Urothelium cell line (cell line): ENCODE data around the gene PYGO1.
A peak's percentile ranks its signal among the peaks of the same experiment; 100 is the strongest.
"Not testable (repeated sequence)": the region's sequence is repeated elsewhere in the genome, so short reads cannot be mapped to it uniquely, and the experiment has no call there.

ENCODE experiments used
- DNase-seq: peaks from one replicate; pipeline ENCODE4 v3.0.0; 2011; ENCODE audit warnings: low spot score, mixed read lengths
- FAIRE-seq: peaks from 2 replicates; lab custom pipeline; 2011; peaks lifted over from hg19 to GRCh38; lab: Jason Lieb, UNC

Gene PYGO1

GRCh38 chr15:55513621-55514413 lies 74.3 kb downstream of the PYGO1 start:
- not testable (repeated sequence) for DNase-seq

DNA sequence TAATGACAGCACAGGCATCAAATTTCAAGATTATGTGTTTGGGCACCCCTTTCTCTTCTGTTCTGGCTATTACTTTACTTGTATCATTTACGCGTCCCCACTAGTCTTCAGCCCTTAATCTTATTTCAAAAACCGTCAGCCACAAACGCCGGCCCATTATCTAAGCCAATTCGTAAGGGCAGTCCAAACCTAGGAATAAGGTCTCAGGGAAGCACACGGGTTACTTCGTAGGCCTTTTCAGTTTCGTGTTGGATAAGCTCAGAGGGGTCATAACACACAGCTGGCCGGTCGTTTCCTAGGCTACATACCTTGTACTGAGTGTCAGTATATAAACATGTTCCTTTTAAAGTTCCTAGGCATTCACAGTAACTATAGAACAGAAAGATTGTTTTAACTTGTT lies 75.0 kb downstream of the PYGO1 start:
- no peak for FAIRE-seq
- DNase-seq: no peak

More at GRCh38 chr15:55513621-55514413, 74.3 kb downstream of the PYGO1 start:
- FAIRE-seq: not testable (repeated sequence)

DNA sequence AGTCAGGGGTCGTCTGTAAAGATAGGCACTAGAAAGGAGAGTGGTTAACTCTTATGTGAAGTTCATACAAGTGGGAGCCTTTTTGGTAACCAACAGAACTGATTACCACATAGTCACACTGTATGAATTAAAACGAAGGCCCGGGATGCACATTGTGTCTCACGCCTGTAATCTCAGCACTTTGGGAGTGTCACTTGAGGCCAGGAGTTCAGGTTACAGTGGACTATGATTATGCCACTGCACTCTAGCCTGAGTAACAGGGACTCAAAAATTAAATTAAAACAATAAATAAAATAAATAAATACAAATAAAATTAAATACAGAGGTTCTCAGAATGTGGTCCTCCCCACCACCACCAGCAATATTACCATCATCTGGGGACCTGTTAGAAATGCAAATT lies 80.6 kb downstream of the PYGO1 start:
- DNase-seq (no peak), FAIRE-seq (no peak)

DNA sequence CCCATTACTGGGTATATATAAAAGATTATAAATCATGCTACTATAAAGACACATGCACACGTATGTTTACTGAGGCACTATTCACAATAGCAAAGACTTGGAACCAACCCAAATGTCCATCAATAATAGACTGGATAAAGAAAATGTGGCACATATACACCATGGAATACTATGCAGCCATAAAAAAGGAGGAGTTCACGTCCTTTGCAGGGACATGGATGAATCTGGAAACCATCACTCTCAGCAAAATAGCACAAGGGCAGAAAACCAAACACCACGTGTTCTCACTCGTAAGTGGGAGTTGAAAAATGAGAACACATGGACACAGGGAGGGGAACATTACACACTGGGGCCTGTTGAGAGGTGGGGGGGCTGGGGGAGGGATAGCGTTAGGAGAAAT lies 82.7 kb downstream of the PYGO1 start:
- not testable (repeated sequence) for FAIRE-seq

GRCh38 chr15:55499151-55499550 lies 89.0 kb downstream of the PYGO1 start:
- FAIRE-seq (no peak), DNase-seq (no peak)

More for the DNA sequence above, 82.7 kb downstream of the PYGO1 start:
- DNase-seq: not testable (repeated sequence)

DNA sequence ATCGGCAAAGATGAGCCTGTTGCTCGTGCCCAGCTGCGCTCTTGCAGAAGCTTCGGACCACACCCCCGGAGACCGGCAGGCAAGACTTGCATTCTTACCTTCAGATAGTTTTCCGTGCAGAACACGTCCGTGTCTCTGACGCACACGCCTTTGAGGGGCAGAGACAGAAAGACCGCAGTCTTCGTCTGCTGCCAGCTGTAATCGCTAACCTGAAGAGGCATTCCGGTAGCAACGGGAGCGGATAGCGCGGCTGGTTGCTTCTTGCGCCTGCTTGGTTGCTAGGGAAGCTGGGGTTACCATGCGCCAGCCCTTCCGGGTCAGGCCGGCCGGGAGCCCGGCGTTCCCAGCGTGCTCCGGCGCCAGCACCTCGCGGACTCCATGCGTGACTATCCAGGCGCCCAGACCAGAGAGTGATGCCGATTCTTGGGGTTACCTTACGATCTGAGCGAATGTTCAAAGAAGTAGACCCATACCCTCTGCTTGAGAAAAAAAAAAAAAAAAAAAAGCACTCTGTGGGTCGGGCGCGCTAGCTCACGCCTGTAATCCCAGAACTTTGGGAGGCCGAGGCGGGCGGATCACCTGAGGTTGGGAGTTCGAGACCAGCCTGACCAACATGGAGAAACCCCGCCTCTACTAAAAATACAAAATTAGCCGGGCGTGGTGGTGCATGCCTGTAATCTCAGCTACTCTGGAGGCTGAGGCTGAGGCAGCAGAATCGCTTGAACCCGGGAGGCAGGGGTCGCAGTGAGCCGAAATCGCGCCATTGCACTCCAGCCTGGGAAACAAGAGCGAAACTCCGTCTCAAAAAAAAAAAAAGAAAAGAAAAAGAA lies 89.8 kb downstream of the PYGO1 start:
- peak; percentile 87 for DNase-seq
- peak; percentile 58 for FAIRE-seq

DNA sequence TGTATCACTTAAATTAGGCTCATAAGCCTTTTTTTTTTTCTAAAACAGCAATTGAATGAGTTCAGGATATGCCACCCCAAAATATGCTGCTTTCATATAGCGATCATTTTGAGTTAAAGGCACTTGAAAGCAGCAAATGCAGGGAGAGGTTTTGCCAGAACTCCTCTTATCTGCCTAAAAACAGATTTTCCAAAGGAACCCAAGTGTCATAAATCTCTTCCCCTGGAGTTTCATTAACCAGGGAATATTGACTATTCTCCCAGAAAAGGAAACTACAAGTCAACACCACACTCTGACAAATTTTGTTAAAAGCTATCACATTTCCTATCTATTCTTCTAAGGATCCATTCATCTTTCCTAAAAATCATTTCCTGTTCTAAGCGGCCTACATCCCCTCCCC lies 91.4 kb downstream of the PYGO1 start:
- DNase-seq (no peak), FAIRE-seq (no peak)

DNA sequence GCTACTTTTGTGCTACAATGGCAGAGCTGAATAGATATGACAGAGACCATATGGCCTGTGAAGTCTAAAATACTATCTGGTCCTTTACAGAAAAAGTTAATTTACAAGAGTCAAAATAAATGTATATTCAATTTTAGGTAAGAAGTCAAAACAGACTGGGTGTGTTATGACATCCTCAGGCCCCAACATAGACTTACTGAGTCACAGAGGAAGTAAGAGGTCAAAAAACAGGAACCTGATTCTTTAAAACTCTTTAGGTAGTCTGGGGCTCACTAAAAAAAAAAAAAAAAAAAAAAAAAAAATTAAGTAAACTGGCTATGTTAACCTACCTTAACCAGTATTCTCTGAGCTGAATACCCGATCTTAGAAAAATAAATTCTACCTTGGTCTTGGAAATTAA lies 93.2 kb downstream of the PYGO1 start:
- FAIRE-seq (no peak), DNase-seq (no peak)

- not testable (repeated sequence) for FAIRE-seq, DNase-seq
Measured at GRCh38 chr15:55488952-55489600, 99.1 kb downstream of the PYGO1 start.
